Activated CD4-positive, CD25-positive, alpha-beta regulatory T cell (primary cell): ENCODE results near the gene PAF1.

ENCODE experiments used
- DNase-seq, 4 experiments: peaks; one replicate each; lab custom pipeline; 2025; lab: John Stamatoyannopoulos, UW

The PAF1 gene

GRCh38 chr19:39405958-39406655 lies 15.2 kb upstream of the PAF1 start:
- DNase-seq, result peak; percentile 71 to 89 (median 80)

- no peak for DNase-seq
These were observed 14.5 kb upstream of the PAF1 start for GRCh38 chr19:39405261-39405957.

- peak; percentile 94 to 95 (median 94) for DNase-seq
These were observed 12.7 kb upstream of the PAF1 start for GRCh38 chr19:39403331-39404312.

- DNase-seq, result peak; percentile 61 to 81 (median 70)
These were observed 11.7 kb upstream of the PAF1 start for GRCh38 chr19:39402346-39403300.

- peak; percentile 53 to 64 (median 64) for DNase-seq
These were observed 10.8 kb upstream of the PAF1 start for GRCh38 chr19:39401549-39402345.

GRCh38 chr19:39401070-39401548 lies 10.2 kb upstream of the PAF1 start:
- no peak for DNase-seq

- no peak for DNase-seq
These were observed 9.2 kb upstream of the PAF1 start for GRCh38 chr19:39400061-39400460.

- no peak for DNase-seq
These were observed 8.8 kb upstream of the PAF1 start for GRCh38 chr19:39399668-39400050.

GRCh38 chr19:39398297-39398864 lies 7.5 kb upstream of the PAF1 start:
- no peak for DNase-seq

GRCh38 chr19:39397360-39398296 lies 6.7 kb upstream of the PAF1 start:
- peak; percentile 89 to 96 (median 89) for DNase-seq

GRCh38 chr19:39390451-39390750 lies 505 bp downstream of the PAF1 start:
- DNase-seq, result no peak

- no peak for DNase-seq
These were observed 1.1 kb downstream of the PAF1 start for GRCh38 chr19:39389631-39390414.

GRCh38 chr19:39388657-39389056 lies 2.2 kb downstream of the PAF1 start:
- DNase-seq, result no peak

GRCh38 chr19:39386557-39386956 lies 4.3 kb downstream of the PAF1 start:
- DNase-seq, result no peak

- DNase-seq, result no peak
These were observed 5.1 kb downstream of the PAF1 start for GRCh38 chr19:39385629-39386411.

GRCh38 chr19:39384839-39385568 lies 5.9 kb downstream of the PAF1 start:
- DNase-seq, result no peak
